ENCODE data around the gene RHBDD2. TPM values are rescaled to one million over a fixed set of nuclear protein-coding genes. Genes with fewer than 3 reads are reported as not detected.

RHBDD2 gene
- total and polyA plus RNA-seq, 2 donors (not counting 1 experiment from before 2014, with no cell fraction given) = 31.6 to 44.3 TPM

GRCh38 chr7:75916685-75917634, 38.1 kb downstream of the RHBDD2 start:
- Histone ChIP-seq H3K27ac (ENCODE audit: low read length in 2 of 2) (no peak overlapping the region), H3K4me1 (ENCODE audit: control insufficient read depth in 2 of 2, insufficient read depth in 2 of 2, low read length in 2 of 2) (peaks cover 18 to 24% of the 10 kb centered on the region in 2 donors), H3K79me2 (ENCODE audit: control insufficient read depth, insufficient read depth, low read length) (peaks cover 70% of the 10 kb centered on the region), H3K4me3 (ENCODE audit: control extremely low read depth in 1 of 5, extremely low read depth in 1 of 5, insufficient read depth in 1 of 5, low read depth in 2 of 5, low read length in 4 of 5) (no peak overlapping the region), H3K27me3 (replicated peaks in 1 of 4; ENCODE audit: control extremely low read depth in 1 of 4, control insufficient read depth in 3 of 4, insufficient read depth in 4 of 4, low read length in 3 of 4) (no peaks in the 10 kb centered on the region), H3K36me3 (replicated peaks in 1 of 2; ENCODE audit: control extremely low read depth in 1 of 2, control insufficient read depth in 1 of 2, extremely low read depth in 1 of 2, insufficient read depth in 2 of 2, low read length in 1 of 2) (no peaks in the 10 kb centered on the region), H2AFZ (ENCODE audit: insufficient read depth, low read depth, low read length, poor library complexity, severe bottlenecking) (no peak overlapping the region), H3K4me2 (replicated peaks; ENCODE audit: low read depth, low read length, poor library complexity, severe bottlenecking) (peak overlapping the region; percentile 96), H3K9ac (ENCODE audit: low read length) (no peak overlapping the region), H4K20me1 (ENCODE audit: control insufficient read depth, insufficient read depth, low read length, poor library complexity, severe bottlenecking) (no peaks in the 10 kb centered on the region), H3K9me3 (ENCODE audit: control extremely low read depth in 1 of 3, control insufficient read depth in 2 of 3, insufficient read depth in 1 of 3, low read length in 2 of 3) (no peaks in the 10 kb centered on the region)
- ATAC-seq (ENCODE audit: low read depth) = no peak
- intact Hi-C loops (cut with micrococcal nuclease) = loop anchor here (10.0 kb wide), 1 partner anchor 478 kb away; no protein-coding TSS in a partner anchor
- H3K9me3 Mint-ChIP-seq (ENCODE audit: insufficient read depth) = no peaks in the 10 kb centered on the region
- no peak overlapping the region for H3K27ac Mint-ChIP-seq
- ChIA-PET CTCF (interaction anchor here (1.2 kb wide), 1 partner anchor 50 kb away, joined by 5 read pairs; no protein-coding TSS in a partner anchor), POLR2A (no interaction called here)
- no peak overlapping the region for H3K4me3 Mint-ChIP-seq
- DNase-seq = no peak
- H3K27me3 Mint-ChIP-seq = no peaks in the 10 kb centered on the region
- peaks cover 35% of the 10 kb centered on the region for H3K4me1 Mint-ChIP-seq
- no peak for TF ChIP-seq EZH2 (IDR thresholded peaks at IDR 0.05; ENCODE audit: borderline replicate concordance, insufficient read depth, low read depth, low read length, poor library complexity, severe bottlenecking)
- TF ChIP-seq CTCF (IDR thresholded peaks at IDR 0.05) = no peak
- 100% methylated on average over 2 of the region's 11 CpGs for WGBS (ENCODE audit: insufficient coverage)
